Gastrocnemius medialis (tissue), 4 donors: ENCODE measurements around the gene TERT.

Source experiments
- POLR2A ChIP-seq, 2 donors: fragments of 450-650 bp; IDR thresholded peaks; one replicate each; pipeline ENCODE4 v1.6.1; 2017; ENCODE audit warnings: antibody characterized with exemption in 2 of 2, mild to moderate bottlenecking in 2 of 2, moderate library complexity in 2 of 2
- TF ChIP-seq, protein P1 (sequence below), 5 experiments: fragments of 450-650 bp in 3 of 5; fragments of 200-600 bp in 2 of 5; sonication (generic) in 2 of 5; IDR thresholded peaks in 4 of 5; conservative IDR thresholded peaks in 1 of 5; 1 replicate in 4 of 5; 2 replicates in 1 of 5; pipeline ENCODE4 v1.5.1; 2016 to 2019; ENCODE audit warnings: antibody characterized with exemption in 5 of 5, mild to moderate bottlenecking in 3 of 5, moderate library complexity in 3 of 5

DNA sequence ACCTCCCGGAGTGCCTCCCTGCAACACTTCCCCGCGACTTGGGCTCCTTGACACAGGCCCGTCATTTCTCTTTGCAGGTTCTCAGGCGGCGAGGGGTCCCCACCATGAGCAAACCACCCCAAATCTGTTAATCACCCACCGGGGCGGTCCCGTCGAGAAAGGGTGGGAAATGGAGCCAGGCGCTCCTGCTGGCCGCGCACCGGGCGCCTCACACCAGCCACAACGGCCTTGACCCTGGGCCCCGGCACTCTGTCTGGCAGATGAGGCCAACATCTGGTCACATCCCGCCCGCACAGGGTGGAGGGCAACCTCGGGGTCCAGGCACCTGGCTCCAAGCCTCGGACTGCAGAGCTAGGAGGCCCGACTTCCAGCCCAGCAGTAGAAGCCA is 776 bp upstream of the TERT start:
- TF ChIP-seq, protein P1, sequence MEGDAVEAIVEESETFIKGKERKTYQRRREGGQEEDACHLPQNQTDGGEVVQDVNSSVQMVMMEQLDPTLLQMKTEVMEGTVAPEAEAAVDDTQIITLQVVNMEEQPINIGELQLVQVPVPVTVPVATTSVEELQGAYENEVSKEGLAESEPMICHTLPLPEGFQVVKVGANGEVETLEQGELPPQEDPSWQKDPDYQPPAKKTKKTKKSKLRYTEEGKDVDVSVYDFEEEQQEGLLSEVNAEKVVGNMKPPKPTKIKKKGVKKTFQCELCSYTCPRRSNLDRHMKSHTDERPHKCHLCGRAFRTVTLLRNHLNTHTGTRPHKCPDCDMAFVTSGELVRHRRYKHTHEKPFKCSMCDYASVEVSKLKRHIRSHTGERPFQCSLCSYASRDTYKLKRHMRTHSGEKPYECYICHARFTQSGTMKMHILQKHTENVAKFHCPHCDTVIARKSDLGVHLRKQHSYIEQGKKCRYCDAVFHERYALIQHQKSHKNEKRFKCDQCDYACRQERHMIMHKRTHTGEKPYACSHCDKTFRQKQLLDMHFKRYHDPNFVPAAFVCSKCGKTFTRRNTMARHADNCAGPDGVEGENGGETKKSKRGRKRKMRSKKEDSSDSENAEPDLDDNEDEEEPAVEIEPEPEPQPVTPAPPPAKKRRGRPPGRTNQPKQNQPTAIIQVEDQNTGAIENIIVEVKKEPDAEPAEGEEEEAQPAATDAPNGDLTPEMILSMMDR (IDR thresholded peaks at IDR 0.05 in 4 of 5, conservative IDR thresholded peaks at IDR 0.05 in 1 of 5), result no peak
- TF ChIP-seq POLR2A (IDR thresholded peaks at IDR 0.05), result no peak
